ENCODE measurements around the gene PCCA.

Gene PCCA

GRCh38 chr13:100527644-100528043, 438.8 kb downstream of the PCCA start:
- no peak for DNase-seq (ENCODE audit: low spot score)

- no peak for DNase-seq (ENCODE audit: low spot score)
Observed at GRCh38 chr13:100528353-100528752, 439.5 kb downstream of the PCCA start.

GRCh38 chr13:100528820-100529219, 439.9 kb downstream of the PCCA start:
- DNase-seq (ENCODE audit: low spot score), result no peak

- no peak for DNase-seq (ENCODE audit: low spot score)
Observed at GRCh38 chr13:100529666-100530377, 440.9 kb downstream of the PCCA start.

- DNase-seq (ENCODE audit: low spot score), result peak; percentile 19
Observed at GRCh38 chr13:100530671-100531213, 441.8 kb downstream of the PCCA start.

GRCh38 chr13:100532090-100532766, 443.3 kb downstream of the PCCA start:
- no peak for DNase-seq (ENCODE audit: low spot score)

- DNase-seq (ENCODE audit: low spot score), result no peak
Observed at GRCh38 chr13:100532836-100533435, 444.0 kb downstream of the PCCA start.

- DNase-seq (ENCODE audit: low spot score), result no peak
Observed at GRCh38 chr13:100533588-100534041, 444.7 kb downstream of the PCCA start.

GRCh38 chr13:100534147-100534843, 445.4 kb downstream of the PCCA start:
- DNase-seq (ENCODE audit: low spot score), result no peak

GRCh38 chr13:100534911-100535310, 446.0 kb downstream of the PCCA start:
- no peak for DNase-seq (ENCODE audit: low spot score)

GRCh38 chr13:100535426-100536135, 446.7 kb downstream of the PCCA start:
- DNase-seq (ENCODE audit: low spot score), result no peak

- no peak for DNase-seq (ENCODE audit: low spot score)
Observed at GRCh38 chr13:100536643-100537180, 447.8 kb downstream of the PCCA start.

GRCh38 chr13:100537486-100537885, 448.6 kb downstream of the PCCA start:
- no peak for DNase-seq (ENCODE audit: low spot score)

GRCh38 chr13:100537951-100538462, 449.1 kb downstream of the PCCA start:
- DNase-seq (ENCODE audit: low spot score), result no peak

GRCh38 chr13:100540621-100541020, 451.7 kb downstream of the PCCA start:
- peak; percentile 18 for DNase-seq (ENCODE audit: low spot score)

GRCh38 chr13:100541897-100542825, 453.3 kb downstream of the PCCA start:
- DNase-seq (ENCODE audit: low spot score), result no peak

GRCh38 chr13:100542826-100543156, 453.9 kb downstream of the PCCA start:
- DNase-seq (ENCODE audit: low spot score), result peak; percentile 63

- no peak for DNase-seq (ENCODE audit: low spot score)
Observed at GRCh38 chr13:100543872-100544602, 455.1 kb downstream of the PCCA start.

All from AG08395 (cell line).